Measurements from ENCODE around the gene SSR4.

The SSR4 gene

GRCh38 chrX:153769865-153770600, 24.4 kb upstream of the SSR4 start:
- DNase-seq = peak; percentile 14

- peak; percentile 12 for DNase-seq
Observed at GRCh38 chrX:153770601-153771414, 23.7 kb upstream of the SSR4 start.

GRCh38 chrX:153771415-153772315, 22.8 kb upstream of the SSR4 start:
- DNase-seq = peak; percentile 12

- no peak for DNase-seq
Observed at GRCh38 chrX:153772316-153773217, 21.9 kb upstream of the SSR4 start.

GRCh38 chrX:153773218-153773611, 21.3 kb upstream of the SSR4 start:
- peak; percentile 8 for DNase-seq

- no peak for DNase-seq
Observed at GRCh38 chrX:153773741-153774575, 20.5 kb upstream of the SSR4 start.

- no peak for DNase-seq
Observed at GRCh38 chrX:153774576-153775292, 19.7 kb upstream of the SSR4 start.

- DNase-seq = no peak
Observed at GRCh38 chrX:153775293-153776119, 19.0 kb upstream of the SSR4 start.

GRCh38 chrX:153776120-153776599, 18.3 kb upstream of the SSR4 start:
- no peak for DNase-seq

- no peak for DNase-seq
Observed at GRCh38 chrX:153776611-153777045, 17.8 kb upstream of the SSR4 start.

- DNase-seq = no peak
Observed at GRCh38 chrX:153777261-153778090, 17.0 kb upstream of the SSR4 start.

GRCh38 chrX:153778181-153778580, 16.3 kb upstream of the SSR4 start:
- no peak for DNase-seq

GRCh38 chrX:153778684-153779101, 15.8 kb upstream of the SSR4 start:
- no peak for DNase-seq

GRCh38 chrX:153779891-153780677, 14.4 kb upstream of the SSR4 start:
- no peak for DNase-seq

- no peak for DNase-seq
Observed at GRCh38 chrX:153780678-153781427, 13.6 kb upstream of the SSR4 start, which contains the start of gene SRPK3. Gene SRPK3 (plus strand): TSS chrX:153781041. CDS start chrX:153781087, 46 bp downstream.

- DNase-seq = no peak
Observed at GRCh38 chrX:153781428-153782047, 12.9 kb upstream of the SSR4 start.
